ENCODE measurements around the gene MT1A. TPM values are rescaled to one million over a fixed set of nuclear protein-coding genes. Genes with fewer than 3 reads are reported as not detected.

The MT1A gene
- total and polyA plus RNA-seq, 7 donors = 4.0 to 4,396 (median 128) TPM

DNA sequence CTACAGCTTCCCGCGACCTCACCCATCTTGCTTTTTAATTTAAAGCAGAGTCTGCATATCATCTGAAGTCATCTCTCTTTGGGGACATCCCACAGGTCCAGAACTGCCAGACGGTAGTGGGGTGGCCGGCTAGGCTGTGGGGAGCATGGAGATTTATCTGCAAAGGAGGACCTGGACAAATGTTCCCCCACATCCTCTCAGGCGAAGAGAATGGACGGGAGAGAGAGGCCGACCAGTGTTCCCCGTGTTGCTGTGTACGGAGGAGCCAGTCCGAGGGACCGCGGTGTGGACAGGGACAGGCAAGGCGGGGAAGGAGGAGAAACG, 6.7 kb upstream of the MT1A start:
- intact Hi-C loops (cut with DNase I) = loop anchor here in 1 of 2 donors (5.0 kb wide), 1 partner anchor 41 kb away; no protein-coding TSS in a partner anchor
- 40 to 46% (median 41%) methylated on average over 12 to 14 of the region's 14 CpGs for WGBS, 3 donors
- TF ChIP-seq, protein P1, sequence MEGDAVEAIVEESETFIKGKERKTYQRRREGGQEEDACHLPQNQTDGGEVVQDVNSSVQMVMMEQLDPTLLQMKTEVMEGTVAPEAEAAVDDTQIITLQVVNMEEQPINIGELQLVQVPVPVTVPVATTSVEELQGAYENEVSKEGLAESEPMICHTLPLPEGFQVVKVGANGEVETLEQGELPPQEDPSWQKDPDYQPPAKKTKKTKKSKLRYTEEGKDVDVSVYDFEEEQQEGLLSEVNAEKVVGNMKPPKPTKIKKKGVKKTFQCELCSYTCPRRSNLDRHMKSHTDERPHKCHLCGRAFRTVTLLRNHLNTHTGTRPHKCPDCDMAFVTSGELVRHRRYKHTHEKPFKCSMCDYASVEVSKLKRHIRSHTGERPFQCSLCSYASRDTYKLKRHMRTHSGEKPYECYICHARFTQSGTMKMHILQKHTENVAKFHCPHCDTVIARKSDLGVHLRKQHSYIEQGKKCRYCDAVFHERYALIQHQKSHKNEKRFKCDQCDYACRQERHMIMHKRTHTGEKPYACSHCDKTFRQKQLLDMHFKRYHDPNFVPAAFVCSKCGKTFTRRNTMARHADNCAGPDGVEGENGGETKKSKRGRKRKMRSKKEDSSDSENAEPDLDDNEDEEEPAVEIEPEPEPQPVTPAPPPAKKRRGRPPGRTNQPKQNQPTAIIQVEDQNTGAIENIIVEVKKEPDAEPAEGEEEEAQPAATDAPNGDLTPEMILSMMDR (IDR thresholded peaks at IDR 0.05) = no peak
- no peak for DNase-seq
- peaks cover 0 to 2% (median 0%) of the 10 kb centered on the region in 3 donors for H3K27me3 ChIP-seq (ENCODE audit: insufficient read depth in 3 of 3, low read length in 2 of 3)
- peak in 1 of 4 donors; percentile 19 for ATAC-seq
- peak overlapping the region; percentile 34 for H3K27ac ChIP-seq
- H3K9me3 ChIP-seq = no peaks in the 10 kb centered on the region
- peaks cover 16% of the 10 kb centered on the region for H3K4me1 ChIP-seq
- H3K36me3 ChIP-seq (ENCODE audit: insufficient read depth in 1 of 2, low read depth in 1 of 2) = no peaks in the 10 kb centered on the region
- peak overlapping the region; percentile 67 for H3K4me3 ChIP-seq

DNA sequence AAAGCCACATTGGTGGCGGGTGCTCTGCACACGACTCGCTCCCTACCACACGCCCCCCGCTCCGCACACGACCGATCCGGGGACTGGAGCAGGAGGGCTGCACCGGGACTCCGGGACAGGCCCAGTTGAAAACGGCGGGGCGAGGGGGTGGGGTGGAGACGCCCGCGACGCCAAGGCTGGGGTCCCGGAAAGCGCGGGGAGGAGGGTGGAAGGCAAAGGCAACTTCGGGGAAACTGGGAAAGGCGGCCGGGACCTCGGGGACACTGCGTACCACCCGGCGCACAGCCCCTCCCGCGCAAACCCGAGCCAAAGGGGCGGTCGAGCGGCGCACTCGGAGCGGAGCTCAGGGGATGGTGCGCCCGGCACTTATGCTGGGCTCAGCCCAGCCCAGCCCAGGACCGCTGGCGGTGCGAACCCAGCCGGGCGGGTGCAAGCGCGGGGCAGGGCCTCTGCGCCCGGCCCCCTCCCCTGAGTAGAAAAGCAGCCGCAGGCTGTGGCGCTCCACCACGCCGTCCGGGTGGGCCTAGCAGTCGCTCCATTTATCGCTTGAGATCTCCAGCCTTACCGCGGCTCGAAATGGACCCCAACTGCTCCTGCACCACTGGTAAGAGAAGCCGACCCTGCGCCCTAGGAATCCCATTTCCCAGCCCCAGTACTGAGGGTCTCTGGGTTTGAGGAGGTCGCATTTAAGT, 6.2 kb upstream of the MT1A start, which contains the start of gene MT1M:
Gene MT1M, plus strand, starts transcription at position 504 of the 692 bp plus-strand sequence. Its CDS starts 73 bp downstream, at position 577.
- intact Hi-C loops (cut with DNase I) = loop anchor here in 1 of 2 donors (5.0 kb wide), 1 partner anchor 40 kb away; no protein-coding TSS in a partner anchor
- TF ChIP-seq, protein P1 (IDR thresholded peaks at IDR 0.05) = no peak
- ATAC-seq (peak; percentile 59 to 71 (median 65)), DNase-seq (peak; percentile 82 to 85)
- Histone ChIP-seq H3K4me1 (peaks cover 12% of the 10 kb centered on the region), H3K9me3 (no peaks in the 10 kb centered on the region), H3K4me3 (peak within 1 kb of the TSS; percentile 67), H3K27ac (peak within 1 kb of the TSS; percentile 34), H3K36me3 (ENCODE audit: insufficient read depth in 1 of 2, low read depth in 1 of 2) (no peaks in the 10 kb centered on the region), H3K27me3 (ENCODE audit: insufficient read depth in 3 of 3, low read length in 2 of 3) (peaks cover 0 to 2% (median 0%) of the 10 kb centered on the region in 3 donors)
- 3 to 6% (median 4%) methylated on average over 44 to 61 of the region's 61 CpGs for WGBS, 3 donors

DNA sequence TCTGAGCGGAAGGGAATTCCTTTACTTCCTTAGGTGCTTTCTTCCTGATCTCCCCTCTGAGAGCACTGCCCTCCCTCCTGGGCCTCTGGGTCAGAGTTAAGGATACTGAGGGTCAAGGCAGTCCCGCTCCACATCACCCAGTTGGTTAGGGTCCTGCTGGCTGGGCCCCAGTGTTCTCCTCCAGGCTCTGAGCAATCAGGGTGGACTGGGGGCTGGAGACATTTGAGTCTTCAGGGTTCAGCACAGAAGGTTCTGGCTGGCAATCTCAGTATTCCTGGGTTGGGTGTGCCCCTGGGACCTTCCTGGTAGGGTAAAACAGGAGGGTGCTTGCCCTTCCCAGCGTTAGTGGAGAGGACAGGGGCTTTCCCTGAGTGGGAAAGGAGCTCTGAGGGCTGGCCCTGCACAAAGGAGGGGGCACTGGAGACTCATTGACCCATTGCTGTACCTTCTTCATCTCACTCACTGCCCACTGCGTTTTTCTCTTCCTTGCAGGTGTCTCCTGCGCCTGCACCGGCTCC, 5.6 kb upstream of the MT1A start:
- intact Hi-C loops (cut with DNase I) = loop anchor here in 1 of 2 donors (5.0 kb wide), 1 partner anchor 39 kb away; no protein-coding TSS in a partner anchor
- peaks cover 12% of the 10 kb centered on the region for H3K4me1 ChIP-seq
- TF ChIP-seq, protein P1 (IDR thresholded peaks at IDR 0.05) = no peak
- H3K27ac ChIP-seq = peak overlapping the region; percentile 34
- peaks cover 0 to 2% (median 0%) of the 10 kb centered on the region in 3 donors for H3K27me3 ChIP-seq (ENCODE audit: insufficient read depth in 3 of 3, low read length in 2 of 3)
- DNase-seq (no peak), ATAC-seq (peak in 1 of 4 donors; percentile 6)
- 59 to 65% (median 60%) methylated on average over 6 of the region's 6 CpGs for WGBS, 3 donors
- no peaks in the 10 kb centered on the region for H3K36me3 ChIP-seq (ENCODE audit: insufficient read depth in 1 of 2, low read depth in 1 of 2)
- H3K9me3 ChIP-seq = no peaks in the 10 kb centered on the region
- peak overlapping the region; percentile 67 for H3K4me3 ChIP-seq

DNA sequence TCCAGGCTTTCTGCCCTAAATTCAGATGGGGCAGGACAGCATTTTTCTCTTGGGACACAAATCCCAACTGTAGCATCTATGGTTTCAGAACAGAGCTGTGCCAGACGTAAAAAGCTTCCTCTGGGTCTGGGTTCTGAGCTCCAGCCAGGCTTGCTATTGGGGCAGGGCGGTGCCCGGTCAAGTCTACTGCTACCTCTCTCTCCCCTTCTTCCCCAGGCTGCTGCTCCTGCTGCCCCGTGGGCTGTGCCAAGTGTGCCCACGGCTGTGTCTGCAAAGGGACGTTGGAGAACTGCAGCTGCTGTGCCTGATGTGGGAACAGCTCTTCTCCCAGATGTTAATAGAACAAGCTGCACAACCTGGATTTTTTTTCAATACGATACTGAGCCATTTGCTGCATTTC, 4.9 kb upstream of the MT1A start:
- Histone ChIP-seq H3K4me1 (peaks cover 13% of the 10 kb centered on the region), H3K27ac (no peak overlapping the region), H3K4me3 (no peak overlapping the region), H3K27me3 (ENCODE audit: insufficient read depth in 3 of 3, low read length in 2 of 3) (peaks cover 0 to 2% (median 0%) of the 10 kb centered on the region in 3 donors), H3K36me3 (ENCODE audit: insufficient read depth in 1 of 2, low read depth in 1 of 2) (no peaks in the 10 kb centered on the region), H3K9me3 (no peaks in the 10 kb centered on the region)
- TF ChIP-seq, protein P1 (IDR thresholded peaks at IDR 0.05) = no peak
- 59 to 73% (median 70%) methylated on average over 7 of the region's 7 CpGs for WGBS, 3 donors
- ATAC-seq = no peak
- intact Hi-C loops (cut with DNase I) = loop anchor here in 1 of 2 donors (5.0 kb wide), 1 partner anchor 39 kb away; no protein-coding TSS in a partner anchor
- DNase-seq = no peak

Measured in psoas muscle (tissue), 8 donors.